ENCODE data around the gene HAS3.
"Not testable (repeated sequence)": the region's sequence is repeated elsewhere in the genome, so short reads cannot be mapped to it uniquely, and the experiment has no call there.

HAS3 gene, protein sequence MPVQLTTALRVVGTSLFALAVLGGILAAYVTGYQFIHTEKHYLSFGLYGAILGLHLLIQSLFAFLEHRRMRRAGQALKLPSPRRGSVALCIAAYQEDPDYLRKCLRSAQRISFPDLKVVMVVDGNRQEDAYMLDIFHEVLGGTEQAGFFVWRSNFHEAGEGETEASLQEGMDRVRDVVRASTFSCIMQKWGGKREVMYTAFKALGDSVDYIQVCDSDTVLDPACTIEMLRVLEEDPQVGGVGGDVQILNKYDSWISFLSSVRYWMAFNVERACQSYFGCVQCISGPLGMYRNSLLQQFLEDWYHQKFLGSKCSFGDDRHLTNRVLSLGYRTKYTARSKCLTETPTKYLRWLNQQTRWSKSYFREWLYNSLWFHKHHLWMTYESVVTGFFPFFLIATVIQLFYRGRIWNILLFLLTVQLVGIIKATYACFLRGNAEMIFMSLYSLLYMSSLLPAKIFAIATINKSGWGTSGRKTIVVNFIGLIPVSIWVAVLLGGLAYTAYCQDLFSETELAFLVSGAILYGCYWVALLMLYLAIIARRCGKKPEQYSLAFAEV

DNA sequence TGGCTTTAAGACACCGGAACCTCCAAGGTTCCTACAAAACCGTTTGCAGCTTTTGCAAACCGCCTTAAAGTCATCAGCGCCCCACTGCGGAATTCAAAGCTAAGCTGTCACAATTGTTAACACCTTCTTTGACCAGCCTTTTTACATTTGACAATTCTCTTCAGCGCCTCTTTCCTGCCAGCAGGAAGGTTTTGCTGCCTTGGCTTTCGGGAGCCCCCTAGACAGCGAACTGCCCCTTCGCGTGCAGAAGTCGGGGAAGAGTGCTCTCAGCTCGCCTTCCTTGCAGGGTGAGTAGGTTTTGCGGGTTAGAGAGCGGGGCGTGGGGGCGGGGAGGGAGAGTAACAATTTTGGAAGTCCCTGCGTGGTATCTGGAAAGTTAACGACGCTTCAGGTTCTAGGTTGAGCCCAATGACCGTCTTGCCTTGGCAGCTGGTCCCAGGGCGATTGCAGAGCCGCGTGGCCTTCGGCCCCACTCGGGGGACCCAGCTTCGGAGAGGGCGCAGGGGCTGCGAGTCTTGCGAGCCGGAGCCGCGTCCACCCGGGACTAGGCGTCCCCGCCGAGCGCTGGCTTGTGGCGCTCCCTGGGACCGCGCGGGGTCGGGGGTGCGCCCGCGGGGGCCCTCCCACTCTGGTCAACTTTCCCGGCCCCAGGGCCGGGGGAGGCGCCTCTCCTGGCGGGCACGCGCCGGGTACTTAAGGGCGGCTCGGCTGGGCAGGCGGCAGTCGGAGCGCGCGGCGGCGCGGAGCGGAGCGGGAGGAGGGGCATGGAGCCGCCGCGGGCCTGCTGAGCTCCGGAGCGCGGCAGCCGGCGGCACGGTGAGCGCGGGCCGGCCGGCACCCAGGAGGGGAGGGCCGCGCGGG, at the start of gene HAS3:
Gene HAS3 (plus strand): TSS at position 153 of the 861 bp plus-strand sequence. CDS start 3,743 bp downstream, outside the sequence.
- TF ChIP-seq, protein P1, sequence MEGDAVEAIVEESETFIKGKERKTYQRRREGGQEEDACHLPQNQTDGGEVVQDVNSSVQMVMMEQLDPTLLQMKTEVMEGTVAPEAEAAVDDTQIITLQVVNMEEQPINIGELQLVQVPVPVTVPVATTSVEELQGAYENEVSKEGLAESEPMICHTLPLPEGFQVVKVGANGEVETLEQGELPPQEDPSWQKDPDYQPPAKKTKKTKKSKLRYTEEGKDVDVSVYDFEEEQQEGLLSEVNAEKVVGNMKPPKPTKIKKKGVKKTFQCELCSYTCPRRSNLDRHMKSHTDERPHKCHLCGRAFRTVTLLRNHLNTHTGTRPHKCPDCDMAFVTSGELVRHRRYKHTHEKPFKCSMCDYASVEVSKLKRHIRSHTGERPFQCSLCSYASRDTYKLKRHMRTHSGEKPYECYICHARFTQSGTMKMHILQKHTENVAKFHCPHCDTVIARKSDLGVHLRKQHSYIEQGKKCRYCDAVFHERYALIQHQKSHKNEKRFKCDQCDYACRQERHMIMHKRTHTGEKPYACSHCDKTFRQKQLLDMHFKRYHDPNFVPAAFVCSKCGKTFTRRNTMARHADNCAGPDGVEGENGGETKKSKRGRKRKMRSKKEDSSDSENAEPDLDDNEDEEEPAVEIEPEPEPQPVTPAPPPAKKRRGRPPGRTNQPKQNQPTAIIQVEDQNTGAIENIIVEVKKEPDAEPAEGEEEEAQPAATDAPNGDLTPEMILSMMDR (IDR thresholded peaks at IDR 0.05; ENCODE audit: low read depth, low read length, missing control alignments) = no peak
- no peak for DNase-seq (ENCODE audit: extremely low read depth, low read depth)
- H3K4me3 ChIP-seq (replicated peaks; ENCODE audit: low read depth, low read length) = peak within 1 kb of the TSS; percentile 45

GRCh38 chr16:69055980-69056379, 49.5 kb upstream of the HAS3 start:
- TF ChIP-seq, protein P1 (IDR thresholded peaks at IDR 0.05; ENCODE audit: low read depth, low read length, missing control alignments) = no peak
- no peak for DNase-seq (ENCODE audit: extremely low read depth, low read depth)
- no peak overlapping the region for H3K4me3 ChIP-seq (replicated peaks; ENCODE audit: low read depth, low read length)

GRCh38 chr16:69056421-69056820, 49.0 kb upstream of the HAS3 start:
- no peak for DNase-seq (ENCODE audit: extremely low read depth, low read depth)
- TF ChIP-seq, protein P1 (IDR thresholded peaks at IDR 0.05; ENCODE audit: low read depth, low read length, missing control alignments) = no peak
- no peak overlapping the region for H3K4me3 ChIP-seq (replicated peaks; ENCODE audit: low read depth, low read length)

GRCh38 chr16:69057400-69058378, 47.8 kb upstream of the HAS3 start:
- TF ChIP-seq, protein P1 (IDR thresholded peaks at IDR 0.05; ENCODE audit: low read depth, low read length, missing control alignments) = no peak
- DNase-seq (ENCODE audit: extremely low read depth, low read depth) = no peak
- no peak overlapping the region for H3K4me3 ChIP-seq (replicated peaks; ENCODE audit: low read depth, low read length)

DNA sequence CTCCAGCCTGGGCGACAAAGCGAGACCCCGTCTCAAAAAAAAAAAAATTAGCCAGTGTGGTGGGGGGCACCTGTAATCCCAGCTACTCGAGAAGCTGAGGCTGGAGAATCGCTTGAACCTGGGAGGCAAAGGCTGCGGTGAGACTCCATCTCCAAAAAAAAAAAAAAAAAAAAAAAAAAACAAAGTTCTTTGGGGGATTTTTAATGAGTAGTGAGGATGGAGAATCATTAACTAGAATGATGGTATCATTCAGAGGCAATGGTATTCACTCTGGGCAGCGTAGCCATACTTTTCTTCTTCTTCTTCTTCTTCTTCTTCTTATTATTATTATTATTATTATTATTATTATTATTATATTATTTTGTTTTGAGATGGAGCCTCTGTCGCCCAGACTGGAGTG, 42.0 kb upstream of the HAS3 start:
- not testable (repeated sequence) for DNase-seq (ENCODE audit: extremely low read depth, low read depth); H3K4me3 ChIP-seq (replicated peaks; ENCODE audit: low read depth, low read length)

GRCh38 chr16:69064124-69064763, 41.2 kb upstream of the HAS3 start:
- no peak overlapping the region for H3K4me3 ChIP-seq (replicated peaks; ENCODE audit: low read depth, low read length)
- TF ChIP-seq, protein P1 (IDR thresholded peaks at IDR 0.05; ENCODE audit: low read depth, low read length, missing control alignments) = no peak
- DNase-seq (ENCODE audit: extremely low read depth, low read depth) = no peak
